GM19025 (cell line): ENCODE data around the gene ZBTB18.

Experiments
- ATAC-seq: cut with Tn5 transposase; IDR thresholded peaks from one replicate; pipeline ENCODE4 v1.9.1; 2021; ENCODE audit warnings: mild to moderate bottlenecking, low read depth, moderate library complexity; ENCODE audit not compliant: unreplicated experiment

The ZBTB18 gene

GRCh38 chr1:244085891-244086290 is 34.8 kb downstream of the ZBTB18 start:
- no peak for ATAC-seq

DNA sequence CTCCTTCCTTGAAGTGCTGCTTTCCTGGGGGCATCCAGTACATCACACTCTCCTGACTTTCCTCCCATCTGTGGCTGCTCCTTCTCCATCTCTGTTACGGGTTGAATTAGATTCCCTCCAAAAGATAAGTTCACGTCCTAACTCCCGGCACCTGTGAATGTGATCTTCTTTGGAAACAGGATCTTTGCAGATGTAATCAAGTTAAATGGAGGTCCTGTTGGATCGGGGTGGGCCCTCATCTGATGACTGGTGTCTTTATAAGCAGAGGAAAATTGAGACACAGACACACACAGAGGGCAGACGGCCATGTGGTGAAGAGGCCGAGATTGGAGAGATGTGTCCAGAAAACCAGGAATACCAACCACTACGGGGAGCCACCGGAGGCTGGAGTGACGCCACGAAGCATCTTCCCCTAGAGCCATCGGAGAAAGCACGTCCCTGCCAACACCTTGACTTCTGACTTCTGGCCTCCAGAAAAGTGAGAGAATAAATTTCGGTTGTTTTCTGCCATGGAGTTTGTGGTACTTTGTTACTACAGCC is 36.0 kb downstream of the ZBTB18 start:
- no peak for ATAC-seq

DNA sequence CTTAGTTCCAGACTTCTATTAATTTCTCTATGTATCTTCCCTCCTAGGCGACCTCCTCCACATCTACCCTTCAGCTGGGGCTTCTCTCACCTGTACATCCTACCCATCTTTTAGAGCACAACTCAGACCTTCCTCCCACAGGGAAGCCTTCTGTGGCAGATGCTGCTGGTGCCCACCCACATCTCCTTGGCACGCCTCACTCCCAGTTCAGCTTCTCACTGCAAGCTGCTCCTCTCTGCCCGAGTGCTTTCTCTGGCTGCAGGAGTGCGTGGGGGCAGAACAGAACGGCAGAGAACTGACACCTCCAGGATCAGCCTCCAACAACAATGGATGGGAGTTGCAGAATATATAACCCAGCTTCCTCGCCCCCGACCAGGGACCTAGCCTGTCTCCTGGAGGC is 36.5 kb downstream of the ZBTB18 start:
- no peak for ATAC-seq

- no peak for ATAC-seq
These were observed 37.1 kb downstream of the ZBTB18 start for GRCh38 chr1:244088161-244088560.

GRCh38 chr1:244089561-244089960 is 38.5 kb downstream of the ZBTB18 start:
- no peak for ATAC-seq

DNA sequence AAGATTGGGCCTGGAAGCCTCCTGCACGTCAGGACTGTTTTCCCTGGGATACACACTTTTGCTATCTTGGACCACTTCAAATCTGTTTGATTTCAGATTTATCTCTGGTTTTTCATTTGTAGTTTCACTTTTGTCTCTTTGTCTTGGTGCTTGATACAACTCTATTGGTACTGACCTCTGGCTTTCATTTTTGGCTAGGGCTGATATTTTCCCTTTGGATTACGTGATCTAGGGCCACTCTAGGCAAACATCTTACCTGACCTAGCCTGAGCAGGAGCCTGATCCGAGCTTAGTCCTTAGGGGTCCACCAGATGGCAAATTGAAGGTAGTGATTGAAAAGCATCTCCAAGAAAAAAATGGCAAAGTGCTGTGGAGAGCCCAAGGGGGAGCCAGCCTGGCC is 39.6 kb downstream of the ZBTB18 start:
- ATAC-seq = no peak

- no peak for ATAC-seq
These were observed 41.3 kb downstream of the ZBTB18 start for GRCh38 chr1:244092293-244092963.

DNA sequence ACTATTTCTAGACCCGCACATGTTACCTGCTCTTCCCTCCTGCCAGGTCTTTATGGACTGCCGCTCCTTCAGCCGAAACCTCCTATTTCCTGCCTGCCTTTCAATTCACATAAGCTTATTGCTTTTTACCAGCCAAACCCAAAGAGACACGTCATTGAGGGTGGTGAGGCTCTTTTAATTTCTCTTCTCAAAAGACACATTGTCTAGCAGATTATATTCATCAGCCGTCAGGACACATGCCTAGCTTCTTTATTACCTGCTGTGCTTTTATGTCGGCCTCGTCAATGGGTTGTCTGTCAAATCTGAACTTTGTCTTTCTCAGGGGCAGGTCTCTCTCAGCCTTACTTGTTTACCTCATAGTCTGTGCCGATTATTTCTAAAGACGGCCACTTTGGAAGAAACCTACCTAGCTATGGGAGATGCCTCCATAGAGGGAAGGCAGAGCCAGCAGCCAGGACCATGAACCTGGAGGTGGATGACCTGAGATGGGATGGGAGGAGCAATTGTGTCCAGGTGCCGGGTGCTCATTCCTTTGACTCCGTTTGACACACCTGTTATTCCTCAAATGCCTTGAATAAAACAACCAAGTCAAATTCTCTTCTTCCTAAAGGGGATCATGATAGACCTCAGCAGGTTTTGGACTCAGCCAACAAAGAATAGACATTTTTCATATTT is 42.0 kb downstream of the ZBTB18 start:
- ATAC-seq = no peak

- no peak for ATAC-seq
These were observed 43.9 kb downstream of the ZBTB18 start for GRCh38 chr1:244094880-244095528.

DNA sequence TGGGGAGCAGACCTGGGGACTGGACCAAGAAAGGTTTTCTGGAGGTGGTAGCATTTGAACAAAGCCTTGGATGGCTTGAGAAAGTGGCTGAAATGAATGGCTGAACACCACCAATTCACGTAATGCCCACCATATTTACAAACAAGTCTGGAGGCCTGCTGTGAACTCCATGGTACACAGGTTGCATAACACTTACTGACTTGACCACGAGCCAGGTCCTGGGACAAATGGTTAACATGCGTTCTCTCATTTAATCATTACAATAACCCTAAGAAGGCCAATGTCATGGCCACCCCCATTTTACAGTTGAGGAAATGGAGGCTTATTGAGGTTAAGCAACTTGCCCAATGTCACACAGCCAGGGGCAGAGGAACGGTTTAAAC is 44.4 kb downstream of the ZBTB18 start:
- no peak for ATAC-seq

GRCh38 chr1:244096066-244096610 is 45.1 kb downstream of the ZBTB18 start:
- no peak for ATAC-seq

GRCh38 chr1:244096691-244097090 is 45.6 kb downstream of the ZBTB18 start:
- no peak for ATAC-seq

- ATAC-seq = no peak
These were observed 46.7 kb downstream of the ZBTB18 start for GRCh38 chr1:244097523-244098405.

DNA sequence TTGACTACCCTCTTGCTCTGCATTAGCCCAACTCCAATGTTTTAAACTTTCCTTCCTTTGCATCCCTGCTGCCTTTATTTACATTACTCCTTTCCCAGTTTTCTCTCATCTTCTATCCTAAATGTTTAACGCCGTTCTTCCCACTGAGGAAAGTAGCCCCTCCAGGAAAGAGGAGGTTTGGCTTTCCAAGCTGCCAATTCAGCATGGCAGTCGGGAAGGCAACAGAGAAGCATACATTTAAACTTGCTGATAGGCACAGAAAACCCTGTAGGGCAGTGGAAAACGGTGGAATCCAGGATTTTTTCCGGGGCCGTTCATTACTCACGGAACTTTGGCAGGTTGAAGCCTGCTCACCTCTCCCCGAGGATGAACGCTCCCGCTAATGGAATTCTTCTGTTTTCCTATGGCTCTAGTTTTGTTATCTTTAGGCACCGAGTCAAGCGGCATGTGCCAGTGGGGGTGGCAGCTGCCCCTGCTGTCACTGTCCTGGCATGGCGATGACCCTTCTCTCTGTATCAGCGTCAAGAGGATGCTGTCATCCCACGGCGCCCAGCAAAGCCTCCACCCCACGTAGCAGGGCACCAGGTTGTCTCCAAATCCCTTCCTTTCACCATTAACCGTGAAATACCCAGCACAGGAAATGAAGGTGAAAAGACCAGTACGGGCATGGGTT is 48.3 kb downstream of the ZBTB18 start:
- ATAC-seq = no peak

DNA sequence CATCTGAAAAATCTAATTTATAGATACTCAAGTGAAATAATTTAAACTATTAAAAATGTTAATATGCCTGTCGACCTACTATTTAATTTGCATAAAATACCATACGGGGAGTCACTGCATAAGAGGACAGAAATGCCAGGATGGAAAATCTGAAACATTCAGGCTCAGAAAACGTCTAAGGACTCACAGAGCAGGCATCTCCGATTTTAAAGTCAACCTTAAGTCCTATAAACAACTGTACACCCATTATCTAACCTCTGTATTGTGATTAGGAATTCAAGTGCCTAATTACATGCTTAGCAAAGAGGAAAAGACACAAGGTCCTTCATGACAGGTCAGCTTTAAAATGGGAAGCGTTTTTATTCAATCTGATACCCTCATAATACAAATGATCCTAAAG is 49.2 kb downstream of the ZBTB18 start:
- ATAC-seq = no peak

GRCh38 chr1:244100704-244101453 is 49.8 kb downstream of the ZBTB18 start:
- no peak for ATAC-seq

- ATAC-seq = no peak
These were observed 51.0 kb downstream of the ZBTB18 start for GRCh38 chr1:244102046-244102445.

DNA sequence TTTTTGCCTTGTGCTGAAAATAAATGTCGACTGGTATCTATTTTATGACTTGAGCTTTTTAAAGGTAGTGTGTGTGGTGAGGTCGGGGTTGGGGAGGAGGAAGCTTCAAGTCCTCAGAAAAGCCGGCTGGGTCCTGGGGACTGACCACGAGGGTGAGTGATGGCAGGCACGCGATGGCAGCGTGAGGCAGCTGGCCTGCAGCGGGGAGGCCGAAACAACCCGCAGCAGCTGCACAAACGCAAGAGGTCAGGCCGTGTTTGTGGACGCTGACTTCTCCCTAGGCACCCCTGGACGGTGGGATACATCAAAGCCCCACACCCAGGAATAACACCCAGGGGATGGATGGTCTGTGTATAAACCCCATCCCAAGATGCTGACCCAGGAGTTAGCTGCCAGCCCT is 51.4 kb downstream of the ZBTB18 start:
- ATAC-seq = no peak
